ENCODE results near the gene HIPK2.

- TF ChIP-seq CTCF (IDR thresholded peaks at IDR 0.05; ENCODE audit: poor library complexity) (no peak), EZH2 (IDR thresholded peaks at IDR 0.05; ENCODE audit: borderline replicate concordance) (no peak), EZH2phosphoT487 (IDR thresholded peaks at IDR 0.05; ENCODE audit: low read depth, severe bottlenecking, unreplicated experiment) (no peak)
These were observed 217.1 kb downstream of the HIPK2 start for GRCh38 chr7:139560678-139561077.

All from hepatocyte (in vitro differentiated cells).